Keratinocyte (primary cell): ENCODE measurements around the gene KSR1. TPM values are rescaled to one million over a fixed set of nuclear protein-coding genes. Genes with fewer than 3 reads are reported as not detected.
A peak's percentile ranks its signal among the peaks of the same experiment; 100 is the strongest.
"Not testable (repeated sequence)": the region's sequence is repeated elsewhere in the genome, so short reads cannot be mapped to it uniquely, and the experiment has no call there.

Experiments used
- DNase-seq: peaks from one replicate; pipeline ENCODE4 v3.0.0-alpha.2; 2011; ENCODE audit warnings: low read depth, missing footprints, low spot score
- FAIRE-seq: peaks from 2 replicates; lab custom pipeline; 2011; peaks lifted over from hg19 to GRCh38; lab: Jason Lieb, UNC
- H2AFZ ChIP-seq: 2 replicates; pipeline ENCODE4 v1.6.0; 2012; ENCODE audit warnings: low read length, control low read depth, inconsistent platforms; ENCODE audit not compliant: control insufficient read depth
- H3K27ac ChIP-seq: 2 replicates; pipeline ENCODE4 v1.5.1; 2011; ENCODE audit warnings: low read length; ENCODE audit not compliant: control insufficient read depth, insufficient read depth
- H3K27me3 ChIP-seq: 3 replicates; pipeline ENCODE4 v1.6.0; 2011; ENCODE audit warnings: low read length; ENCODE audit not compliant: control insufficient read depth, insufficient read depth; ENCODE audit errors: extremely low read depth
- H3K36me3 ChIP-seq, 2 experiments: 2 replicates in 1 of 2; 3 replicates in 1 of 2; pipeline ENCODE4 v1.5.1; 2011; ENCODE audit warnings: low read length in 2 of 2, mild to moderate bottlenecking in 1 of 2; ENCODE audit not compliant: control insufficient read depth in 2 of 2, insufficient read depth in 2 of 2; ENCODE audit errors: extremely low read depth in 1 of 2
- H3K4me1 ChIP-seq: 3 replicates; pipeline ENCODE4 v1.5.1; 2011; ENCODE audit warnings: low read length; ENCODE audit not compliant: control insufficient read depth, insufficient read depth; ENCODE audit errors: extremely low read depth
- H3K4me2 ChIP-seq: 3 replicates; pipeline ENCODE4 v1.6.0; 2011; ENCODE audit warnings: low read depth, low read length; ENCODE audit not compliant: control insufficient read depth, insufficient read depth; ENCODE audit errors: extremely low read depth
- H3K4me3 ChIP-seq, 3 experiments: fragments of 200-600 bp in 1 of 3; sonication (generic) in 1 of 3; 2 replicates in 2 of 3; 3 replicates in 1 of 3; pipeline ENCODE4 v1.5.1; 2011 to 2016; ENCODE audit warnings: low read length in 3 of 3, mild to moderate bottlenecking in 3 of 3, control low read depth in 2 of 3, inconsistent platforms in 1 of 3, low read depth in 1 of 3, mixed read lengths in 1 of 3, mixed run types in 1 of 3, moderate library complexity in 1 of 3; ENCODE audit not compliant: control insufficient read depth in 2 of 3, insufficient read depth in 2 of 3; ENCODE audit errors: extremely low read depth in 1 of 3
- H3K79me2 ChIP-seq: 2 replicates; pipeline ENCODE4 v1.6.0; 2012; ENCODE audit warnings: low read length; ENCODE audit not compliant: control insufficient read depth, insufficient read depth
- H3K9ac ChIP-seq: 3 replicates; pipeline ENCODE4 v1.6.0; 2011; ENCODE audit warnings: low read length; ENCODE audit not compliant: control insufficient read depth, insufficient read depth; ENCODE audit errors: extremely low read depth
- H3K9me1 ChIP-seq: 3 replicates; pipeline ENCODE4 v1.6.0; 2011; ENCODE audit warnings: low read length; ENCODE audit not compliant: control insufficient read depth, insufficient read depth; ENCODE audit errors: extremely low read depth
- H3K9me3 ChIP-seq: 2 replicates; pipeline ENCODE4 v1.5.1; 2012; ENCODE audit warnings: low read depth, low read length; ENCODE audit not compliant: control insufficient read depth
- H4K20me1 ChIP-seq: 3 replicates; pipeline ENCODE4 v1.6.0; 2011; ENCODE audit warnings: low read length; ENCODE audit not compliant: control insufficient read depth, insufficient read depth; ENCODE audit errors: extremely low read depth
- EZH2 ChIP-seq: IDR thresholded peaks from one replicate; pipeline ENCODE4 v1.6.1; 2012; ENCODE audit warnings: inconsistent platforms, mild to moderate bottlenecking, low read length, moderate library complexity
- dilution Hi-C: fragments of 300-500 bp; cut with MboI; formaldehyde crosslinking; loops from one replicate; pipeline ENCODE4 v1.7.0; 2020; ENCODE audit warnings: low sequenced_read_pairs; ENCODE audit not compliant: extremely low pct_ligation_motif_present
- polyA plus RNA-seq, 5 experiments: library from polyadenylated mRNA; depleted of rRNA in 3 of 5; stranded (reverse) in 3 of 5; stranded (forward) in 1 of 5; unstranded in 1 of 5; fragments of >200 nt; gene quantifications; 1 replicate in 1 of 5; 2 replicates in 3 of 5; 3 replicates in 1 of 5; pipeline versions ENCODE4 v1.2.1 to v1.2.3, GENCODE V29; 2011 to 2012; ENCODE audit warnings: missing spikeins in 2 of 5, low read depth in 1 of 5, low replicate concordance in 1 of 5
- TF ChIP-seq, protein P1 (sequence below), 3 experiments: IDR thresholded peaks in 1 of 3; conservative IDR thresholded peaks in 1 of 3; optimal IDR thresholded peaks in 1 of 3; 2 replicates in 2 of 3; 3 replicates in 1 of 3; pipeline versions ENCODE3 to v1.5.1; 2011; ENCODE audit warnings: low read length in 3 of 3, mild to moderate bottlenecking in 3 of 3, moderate library complexity in 2 of 3, control low read depth in 1 of 3, inconsistent platforms in 1 of 3; ENCODE audit not compliant: insufficient read depth in 2 of 3; ENCODE audit errors: extremely low read depth in 1 of 3

KSR1 gene
- polyA plus RNA-seq, 1 donor (not counting 4 experiments of a cell fraction or from before 2014, with no cell fraction given), result 1.3 TPM

DNA sequence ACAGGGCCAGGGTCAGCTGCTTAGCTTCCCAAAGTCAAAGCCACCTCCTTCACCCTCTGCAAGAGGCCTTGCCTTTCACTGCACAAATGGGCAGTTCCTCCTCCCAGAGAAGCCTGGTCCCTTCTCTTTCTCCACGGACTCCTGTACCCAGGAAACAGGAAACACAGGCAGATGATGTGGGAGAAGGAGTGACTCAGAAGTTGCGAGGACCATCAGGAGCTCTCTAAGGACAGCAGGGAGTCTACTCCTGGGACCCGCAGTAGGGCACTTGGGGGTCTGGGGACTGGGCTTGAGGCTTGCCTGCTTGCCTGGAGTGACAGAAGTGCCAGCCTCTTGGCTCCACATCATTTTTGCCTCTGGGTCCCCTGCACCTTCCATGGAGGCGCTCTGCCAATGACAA lies 47.4 kb upstream of the KSR1 start:
- Histone ChIP-seq H4K20me1 (no peaks in the 10 kb centered on the region), H3K9me3 (no peaks in the 10 kb centered on the region), H3K27ac (no peak overlapping the region), H3K4me1 (peaks cover 6% of the 10 kb centered on the region), H3K27me3 (no peaks in the 10 kb centered on the region), H3K4me2 (peak overlapping the region; percentile 22), H3K9ac (no peak overlapping the region), H3K4me3 (no peak overlapping the region), H3K9me1 (no peaks in the 10 kb centered on the region), H3K36me3 (no peaks in the 10 kb centered on the region), H2AFZ (no peak overlapping the region), H3K79me2 (no peaks in the 10 kb centered on the region)
- no peak for TF ChIP-seq EZH2
- TF ChIP-seq, protein P1, sequence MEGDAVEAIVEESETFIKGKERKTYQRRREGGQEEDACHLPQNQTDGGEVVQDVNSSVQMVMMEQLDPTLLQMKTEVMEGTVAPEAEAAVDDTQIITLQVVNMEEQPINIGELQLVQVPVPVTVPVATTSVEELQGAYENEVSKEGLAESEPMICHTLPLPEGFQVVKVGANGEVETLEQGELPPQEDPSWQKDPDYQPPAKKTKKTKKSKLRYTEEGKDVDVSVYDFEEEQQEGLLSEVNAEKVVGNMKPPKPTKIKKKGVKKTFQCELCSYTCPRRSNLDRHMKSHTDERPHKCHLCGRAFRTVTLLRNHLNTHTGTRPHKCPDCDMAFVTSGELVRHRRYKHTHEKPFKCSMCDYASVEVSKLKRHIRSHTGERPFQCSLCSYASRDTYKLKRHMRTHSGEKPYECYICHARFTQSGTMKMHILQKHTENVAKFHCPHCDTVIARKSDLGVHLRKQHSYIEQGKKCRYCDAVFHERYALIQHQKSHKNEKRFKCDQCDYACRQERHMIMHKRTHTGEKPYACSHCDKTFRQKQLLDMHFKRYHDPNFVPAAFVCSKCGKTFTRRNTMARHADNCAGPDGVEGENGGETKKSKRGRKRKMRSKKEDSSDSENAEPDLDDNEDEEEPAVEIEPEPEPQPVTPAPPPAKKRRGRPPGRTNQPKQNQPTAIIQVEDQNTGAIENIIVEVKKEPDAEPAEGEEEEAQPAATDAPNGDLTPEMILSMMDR (optimal IDR thresholded peaks at IDR 0.05 in 1 of 3, IDR thresholded peaks at IDR 0.05 in 1 of 3, conservative IDR thresholded peaks at IDR 0.05 in 1 of 3; ENCODE audit: extremely low read depth in 1 of 3, insufficient read depth in 2 of 3, low read length in 3 of 3), result no peak
- dilution Hi-C loops, result no loop called here
- DNase-seq (no peak), FAIRE-seq (no peak)

DNA sequence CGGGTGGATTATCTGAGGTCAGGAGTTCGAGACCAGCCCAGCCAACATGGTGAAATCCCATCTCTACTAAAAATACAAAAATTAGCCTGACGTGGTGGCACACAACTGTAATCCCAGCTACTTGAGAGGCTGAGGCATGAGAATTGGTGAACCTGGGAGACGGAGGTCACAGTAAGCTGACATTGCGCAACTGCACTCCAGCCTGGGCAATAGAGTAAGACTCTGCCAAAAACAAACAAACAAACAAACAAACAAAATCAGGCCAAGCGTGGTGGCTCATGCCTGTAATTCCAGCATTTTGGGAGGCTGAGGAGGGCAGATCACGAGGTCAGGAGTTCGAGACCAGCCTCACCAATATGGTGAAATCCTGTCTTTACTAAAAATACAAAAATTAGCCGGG lies 44.1 kb upstream of the KSR1 start:
- H3K4me3 ChIP-seq, H3K4me1 ChIP-seq, H3K4me2 ChIP-seq, dilution Hi-C loops, H3K9me3 ChIP-seq, H3K9ac ChIP-seq, DNase-seq, H3K36me3 ChIP-seq, H4K20me1 ChIP-seq, H3K27ac ChIP-seq, H3K79me2 ChIP-seq, H3K9me1 ChIP-seq, H2AFZ ChIP-seq, H3K27me3 ChIP-seq, FAIRE-seq: not testable (repeated sequence)

DNA sequence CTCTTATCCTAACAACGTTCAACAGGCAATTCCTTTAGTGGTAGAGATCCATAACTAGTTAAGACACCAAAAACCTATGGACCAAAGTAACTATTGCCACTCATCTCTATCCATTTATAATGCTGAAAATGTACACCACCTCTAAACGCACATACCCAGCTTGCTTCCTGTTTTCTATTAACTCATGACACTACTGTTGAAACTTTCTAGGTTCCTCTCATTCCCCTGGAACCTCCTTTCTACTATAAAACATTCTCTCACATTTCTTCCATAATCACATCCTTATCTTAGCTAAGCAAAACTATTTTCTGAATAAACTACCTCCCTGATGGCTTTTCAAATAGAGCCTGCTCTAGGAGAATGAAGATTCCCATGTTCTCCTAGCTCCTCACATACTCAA lies 42.9 kb upstream of the KSR1 start:
- no peak for FAIRE-seq
- H3K36me3 ChIP-seq, result no peaks in the 10 kb centered on the region

More for the DNA sequence above, 42.9 kb upstream of the KSR1 start:
- Histone ChIP-seq H3K27me3 (no peaks in the 10 kb centered on the region), H3K4me1 (peaks cover 6% of the 10 kb centered on the region), H2AFZ (no peak overlapping the region), H4K20me1 (no peaks in the 10 kb centered on the region), H3K4me3 (no peak overlapping the region), H3K9ac (no peak overlapping the region), H3K79me2 (no peaks in the 10 kb centered on the region), H3K4me2 (no peak overlapping the region), H3K9me3 (no peaks in the 10 kb centered on the region), H3K9me1 (no peaks in the 10 kb centered on the region), H3K27ac (no peak overlapping the region)
- dilution Hi-C loops, result no loop called here
- TF ChIP-seq EZH2, result no peak
- TF ChIP-seq, protein P1 (optimal IDR thresholded peaks at IDR 0.05 in 1 of 3, IDR thresholded peaks at IDR 0.05 in 1 of 3, conservative IDR thresholded peaks at IDR 0.05 in 1 of 3; ENCODE audit: extremely low read depth in 1 of 3, insufficient read depth in 2 of 3, low read length in 3 of 3), result no peak
- no peak for DNase-seq
